ENCODE data around the gene GAL3ST2. TPM values are rescaled to one million over a fixed set of nuclear protein-coding genes. Genes with fewer than 3 reads are reported as not detected.

Gene GAL3ST2
- total RNA-seq, 1 experiment from 2014 or later: not detected

DNA sequence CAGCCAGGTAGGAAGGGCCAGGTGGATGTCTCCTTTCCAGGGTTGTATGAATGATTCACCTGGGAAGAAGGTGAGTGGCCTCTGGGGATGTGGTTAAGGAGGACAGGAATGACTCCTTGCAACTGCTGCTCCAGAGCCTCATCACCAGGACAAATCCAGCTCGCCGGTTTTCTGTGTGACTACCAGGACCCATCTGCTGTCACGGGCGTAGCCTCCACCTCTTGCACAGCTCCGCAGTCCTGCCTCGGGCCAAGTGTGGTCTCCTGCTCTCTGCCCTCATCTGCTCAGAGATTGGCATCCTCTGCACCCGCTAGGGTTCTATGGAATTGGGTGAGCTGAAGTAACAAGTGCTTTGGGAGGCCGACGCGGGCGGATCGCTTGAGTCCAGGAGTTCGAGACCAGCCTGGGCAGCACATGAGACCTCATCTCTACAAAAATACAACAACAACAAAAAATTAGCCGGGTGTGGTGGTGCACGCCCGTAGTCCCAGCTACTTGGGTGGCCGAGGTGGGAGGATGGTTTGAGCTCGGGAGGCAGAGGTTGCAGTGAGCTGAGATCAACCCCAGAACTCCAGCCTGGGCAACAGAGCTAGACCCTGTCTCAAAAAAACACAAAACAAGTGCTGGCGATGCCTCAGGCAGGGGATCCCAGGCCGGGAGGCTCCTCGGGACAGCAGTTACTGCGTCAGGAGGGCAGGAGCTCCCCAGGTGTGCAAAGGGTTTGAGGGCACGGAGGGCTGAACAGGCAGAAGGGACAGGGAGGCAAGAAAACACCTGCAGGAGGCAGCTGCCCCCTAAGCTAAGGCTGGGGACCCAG is 43.0 kb upstream of the GAL3ST2 start:
- peak overlapping the region; percentile 39 for H3K9ac ChIP-seq (ENCODE audit: low read length)
- TF ChIP-seq, protein P1, sequence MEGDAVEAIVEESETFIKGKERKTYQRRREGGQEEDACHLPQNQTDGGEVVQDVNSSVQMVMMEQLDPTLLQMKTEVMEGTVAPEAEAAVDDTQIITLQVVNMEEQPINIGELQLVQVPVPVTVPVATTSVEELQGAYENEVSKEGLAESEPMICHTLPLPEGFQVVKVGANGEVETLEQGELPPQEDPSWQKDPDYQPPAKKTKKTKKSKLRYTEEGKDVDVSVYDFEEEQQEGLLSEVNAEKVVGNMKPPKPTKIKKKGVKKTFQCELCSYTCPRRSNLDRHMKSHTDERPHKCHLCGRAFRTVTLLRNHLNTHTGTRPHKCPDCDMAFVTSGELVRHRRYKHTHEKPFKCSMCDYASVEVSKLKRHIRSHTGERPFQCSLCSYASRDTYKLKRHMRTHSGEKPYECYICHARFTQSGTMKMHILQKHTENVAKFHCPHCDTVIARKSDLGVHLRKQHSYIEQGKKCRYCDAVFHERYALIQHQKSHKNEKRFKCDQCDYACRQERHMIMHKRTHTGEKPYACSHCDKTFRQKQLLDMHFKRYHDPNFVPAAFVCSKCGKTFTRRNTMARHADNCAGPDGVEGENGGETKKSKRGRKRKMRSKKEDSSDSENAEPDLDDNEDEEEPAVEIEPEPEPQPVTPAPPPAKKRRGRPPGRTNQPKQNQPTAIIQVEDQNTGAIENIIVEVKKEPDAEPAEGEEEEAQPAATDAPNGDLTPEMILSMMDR (conservative IDR thresholded peaks at IDR 0.05; ENCODE audit: low read depth, low read length): no peak
- TF ChIP-seq EZH2 (IDR thresholded peaks at IDR 0.05; ENCODE audit: low read length, unreplicated experiment): no peak
- no peak for TF ChIP-seq EZH2phosphoT487 (IDR thresholded peaks at IDR 0.05; ENCODE audit: borderline replicate concordance, low read length)
- peaks cover 14% of the 10 kb centered on the region for H3K4me1 ChIP-seq (ENCODE audit: insufficient read depth, low read length)
- POLR2A ChIA-PET (ENCODE audit: unreplicated experiment): interaction anchor here (0.7 kb wide), 1 partner anchor 31 kb away, joined by 9 read pairs; no protein-coding TSS in a partner anchor
- TSS peak; percentile 46 for BruUV-seq (replicated peaks)
- H3K36me3 ChIP-seq (ENCODE audit: low read depth, low read length): no peaks in the 10 kb centered on the region
- H3K27me3 ChIP-seq (ENCODE audit: low read length): no peaks in the 10 kb centered on the region
- no peaks in the 10 kb centered on the region for H3K9me2 ChIP-seq (replicated peaks; ENCODE audit: low read length)
- no peaks in the 10 kb centered on the region for H4K20me1 ChIP-seq (ENCODE audit: low read length)
- peak overlapping the region; percentile 80 for H3K4me2 ChIP-seq (ENCODE audit: low read length)
- intact Hi-C loops (cut with micrococcal nuclease): loop anchor here (2.0 to 10.0 kb wide), 2 partner anchors 31 to 131 kb away; partner anchors contain the start of genes ING5 and RTP5
- H2AFZ ChIP-seq (ENCODE audit: low read length): peak overlapping the region; percentile 76
- peaks cover 3% of the 10 kb centered on the region for H3F3A ChIP-seq (ENCODE audit: low read length, unreplicated experiment)
- 0 out of 2 replicates have a peak, but pooled peaks have one; percentile 4 for ATAC-seq
- H3K4me3 ChIP-seq (ENCODE audit: low read length): peak overlapping the region; percentile 78
- no peaks in the 10 kb centered on the region for H3K9me3 ChIP-seq (ENCODE audit: low read length)
- DNase-seq: peak; percentile 81
- CTCF ChIA-PET: interaction anchor here (0.6 kb wide), 1 partner anchor 59 kb away, joined by 3 read pairs; no protein-coding TSS in a partner anchor
- H3K79me2 ChIP-seq (ENCODE audit: low read length): no peaks in the 10 kb centered on the region
- H3K27ac ChIP-seq (ENCODE audit: low read length): peak overlapping the region; percentile 60

DNA sequence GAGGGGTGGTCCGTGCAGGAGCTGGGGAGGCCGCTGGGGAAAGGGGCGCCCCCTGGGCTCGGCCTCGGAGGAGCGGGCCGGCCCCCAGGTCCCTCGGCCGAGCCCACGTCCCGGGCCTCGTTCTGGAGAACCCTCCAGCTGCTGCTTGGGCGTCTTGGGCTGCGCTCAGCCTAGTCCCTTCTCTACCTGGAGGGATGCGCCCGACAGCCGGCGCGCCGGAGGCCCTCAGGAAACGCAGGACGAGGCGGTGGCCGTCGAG is 42.5 kb upstream of the GAL3ST2 start:
- DNase-seq: no peak
- Histone ChIP-seq H2AFZ (ENCODE audit: low read length) (peak overlapping the region; percentile 76), H3K4me2 (ENCODE audit: low read length) (peak overlapping the region; percentile 80), H3K27ac (ENCODE audit: low read length) (peak overlapping the region; percentile 60), H3K79me2 (ENCODE audit: low read length) (no peaks in the 10 kb centered on the region), H3K36me3 (ENCODE audit: low read depth, low read length) (no peaks in the 10 kb centered on the region), H4K20me1 (ENCODE audit: low read length) (peaks cover 3% of the 10 kb centered on the region; the same call in 1 of the 2 replicates), H3K9ac (ENCODE audit: low read length) (peak overlapping the region; percentile 39), H3K4me3 (ENCODE audit: low read length) (peak overlapping the region; percentile 78), H3K4me1 (ENCODE audit: insufficient read depth, low read length) (peaks cover 15% of the 10 kb centered on the region), H3F3A (ENCODE audit: low read length, unreplicated experiment) (peaks cover 3% of the 10 kb centered on the region), H3K9me3 (ENCODE audit: low read length) (no peaks in the 10 kb centered on the region), H3K27me3 (ENCODE audit: low read length) (no peaks in the 10 kb centered on the region), H3K9me2 (replicated peaks; ENCODE audit: low read length) (no peaks in the 10 kb centered on the region)
- no peak for ATAC-seq
- intact Hi-C loops (cut with micrococcal nuclease): loop anchor here (10.0 kb wide), 1 partner anchor 131 kb away; the partner anchor contains the start of gene RTP5
- POLR2A ChIA-PET (ENCODE audit: unreplicated experiment): interaction anchor here (0.7 kb wide), 1 partner anchor 32 kb away, joined by 9 read pairs; no protein-coding TSS in a partner anchor
- CTCF ChIA-PET: no interaction called here
- no peak for TF ChIP-seq EZH2phosphoT487 (IDR thresholded peaks at IDR 0.05; ENCODE audit: borderline replicate concordance, low read length)
- TF ChIP-seq EZH2 (IDR thresholded peaks at IDR 0.05; ENCODE audit: low read length, unreplicated experiment): no peak
- TF ChIP-seq, protein P1 (conservative IDR thresholded peaks at IDR 0.05; ENCODE audit: low read depth, low read length): peak; percentile 32; the same call in 1 of the 2 replicates
- no TSS peak for BruUV-seq (replicated peaks)

Measured in PC-3 (cell line).